H1 (cell line): ENCODE measurements around the gene PIP5K1C. TPM values are rescaled to one million over a fixed set of nuclear protein-coding genes. Genes with fewer than 3 reads are reported as not detected.

ENCODE experiments used
- CBX5 ChIP-seq: fragments of 300-800, 300-1000 bp; sonication (generic); IDR thresholded peaks from 2 replicates; pipeline ENCODE4 v1.7.1; 2016; ENCODE audit warnings: antibody characterized with exemption, low read length, low read depth
- CTBP2 ChIP-seq: IDR thresholded peaks from 2 replicates; pipeline ENCODE4 v1.7.0; 2011; ENCODE audit warnings: borderline replicate concordance, mild to moderate bottlenecking, moderate library complexity, mixed read lengths, low read length; ENCODE audit not compliant: insufficient read depth, insufficient read length
- JUN ChIP-seq: IDR thresholded peaks from 2 replicates; pipeline ENCODE4 v1.6.1; 2011; ENCODE audit warnings: low read depth, mild to moderate bottlenecking, improper control_type of control experiment, low read length
- KDM1A ChIP-seq: fragments of 200-600, 300-600 bp; sonication (generic); IDR thresholded peaks from 2 replicates; pipeline ENCODE4 v1.7.1; 2016; ENCODE audit warnings: mild to moderate bottlenecking, low read length, borderline replicate concordance
- KDM4A ChIP-seq: IDR thresholded peaks from one replicate; pipeline ENCODE4 v1.7.1; 2012; ENCODE audit warnings: low read depth, mild to moderate bottlenecking, moderate library complexity, low read length, inconsistent platforms; ENCODE audit not compliant: severe bottlenecking
- KDM5A ChIP-seq: fragments of 200-600 bp; IDR thresholded peaks from 2 replicates; pipeline ENCODE4 v1.7.1; 2012; ENCODE audit warnings: mild to moderate bottlenecking, low read length, inconsistent platforms, mixed read lengths
- RFX5 ChIP-seq: IDR thresholded peaks from 2 replicates; pipeline ENCODE4 v1.6.1; 2011; ENCODE audit warnings: low read depth, low read length, improper control_type of control experiment, borderline replicate concordance
- RNF2 ChIP-seq: fragments of 200-900, 300-1000 bp; sonication (generic); IDR thresholded peaks from 2 replicates; pipeline ENCODE4 v1.7.1; 2016; ENCODE audit warnings: borderline replicate concordance, low read depth, mild to moderate bottlenecking, antibody characterized with exemption, low read length; ENCODE audit not compliant: poor library complexity, severe bottlenecking; ENCODE audit errors: missing control alignments
- SP1 ChIP-seq: IDR thresholded peaks from 2 replicates; pipeline ENCODE4 v1.6.1; 2011; ENCODE audit warnings: low read depth, low read length
- TAF1 ChIP-seq: IDR thresholded peaks from 2 replicates; pipeline ENCODE4 v1.6.1; 2011; ENCODE audit warnings: mild to moderate bottlenecking, low read depth, low read length
- polyA plus RNA-seq, 7 experiments: library from polyadenylated mRNA; depleted of rRNA in 3 of 7; stranded (reverse) in 5 of 7; unstranded in 2 of 7; fragments of >200 nt in 5 of 7; fragments of 200-250 nt in 2 of 7; gene quantifications; 1 replicate in 5 of 7; 2 replicates in 1 of 7; 4 replicates in 1 of 7; pipeline versions ENCODE4 v1.2.1 to v1.2.3, GENCODE V29; 2011 to 2013; ENCODE audit warnings: missing spikeins in 2 of 7, mixed read lengths in 2 of 7
- total RNA-seq: library from RNA; stranded (reverse); fragmentation: NEBNext Ultra II Directional; extraction: Animal tissue kit (Norgen Biotek cat#: 25700); gene quantifications from 2 replicates; pipeline ENCODE4 v1.2.1, GENCODE V29; 2021

Gene PIP5K1C
- total and polyA plus RNA-seq, 2 of the 8 experiments (the other 6 are each of a cell fraction or from before 2014, with no cell fraction given): 10.6 to 32.9 TPM

DNA sequence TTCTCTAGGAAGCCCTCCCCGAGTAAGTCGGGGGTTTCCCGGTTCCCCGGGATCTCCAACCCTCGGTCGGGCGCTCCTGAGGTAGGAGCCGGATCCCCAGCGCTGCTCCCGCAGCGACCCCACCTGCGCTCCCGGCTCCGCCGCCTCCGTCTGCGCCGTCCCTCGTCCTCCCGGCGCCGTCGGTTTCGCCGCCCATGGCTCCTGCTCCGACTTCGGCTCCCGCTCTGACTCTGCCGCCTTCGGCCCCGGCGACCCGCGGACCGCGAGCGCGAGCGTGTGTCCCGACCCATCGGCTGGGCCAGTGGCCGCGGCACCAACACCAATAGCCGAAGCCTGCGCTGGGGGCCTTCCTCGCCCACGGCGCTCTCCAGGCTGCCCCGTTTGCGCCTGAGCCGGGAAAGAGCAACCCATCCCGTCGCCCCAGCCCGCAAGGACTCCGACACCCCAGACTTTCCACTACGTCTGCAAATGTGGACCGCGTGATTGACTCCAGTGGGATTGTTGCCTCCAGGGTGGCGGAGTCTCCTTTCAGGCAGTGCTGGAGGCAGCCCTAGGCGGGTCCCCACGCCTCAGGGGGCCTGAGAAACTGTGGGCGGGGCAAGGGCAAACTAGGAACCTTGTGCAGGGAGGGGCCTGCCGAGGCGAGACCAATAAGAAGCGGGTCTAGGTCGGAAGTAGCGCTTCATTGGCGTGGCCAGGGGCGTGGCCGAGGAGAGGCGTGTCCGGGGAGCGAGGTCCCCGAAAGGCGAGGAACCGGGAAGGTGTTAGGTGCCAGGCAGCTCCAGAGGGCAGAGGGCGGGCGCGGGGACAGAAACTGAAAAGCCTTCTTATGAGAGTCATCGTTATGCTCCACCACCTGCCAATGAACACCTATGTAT is 73.6 kb downstream of the PIP5K1C start, which contains the start of gene CACTIN (continued):
- TF ChIP-seq KDM4A: peak; percentile 99
- TF ChIP-seq RFX5: no peak
- TF ChIP-seq KDM5A: peak; percentile 93
- TF ChIP-seq JUN: no peak
- no peak for TF ChIP-seq KDM1A
- no peak for TF ChIP-seq CTBP2
- TF ChIP-seq TAF1: peak; percentile 87
- no peak for TF ChIP-seq RNF2
- peak; percentile 58; the same call in 1 of the 2 replicates for TF ChIP-seq SP1
- no peak for TF ChIP-seq CBX5
